ENCODE measurements around the gene PI4KA. TPM values are rescaled to one million over a fixed set of nuclear protein-coding genes. Genes with fewer than 3 reads are reported as not detected.
A peak's percentile ranks its signal among the peaks of the same experiment; 100 is the strongest.
"Not testable (repeated sequence)": the region's sequence is repeated elsewhere in the genome, so short reads cannot be mapped to it uniquely, and the experiment has no call there.

The PI4KA gene
- total RNA-seq, 1 experiment from 2014 or later, result 65.8 TPM

GRCh38 chr22:20697481-20698113 is 161.0 kb downstream of the PI4KA start:
- H3K27me3 ChIP-seq (ENCODE audit: insufficient read depth, low read length); H4K20me1 ChIP-seq (ENCODE audit: control insufficient read depth, insufficient read depth, insufficient read length); H3K18ac ChIP-seq (ENCODE audit: insufficient read length, low read depth, low read length); H2BK15ac ChIP-seq (ENCODE audit: low read depth, low read length); H3K27ac Mint-ChIP-seq; H2BK5ac ChIP-seq (ENCODE audit: insufficient read length, low read length); H3K23me2 ChIP-seq (ENCODE audit: insufficient read length, low read depth, low read length, poor library complexity, severe bottlenecking); H4K5ac ChIP-seq (ENCODE audit: insufficient read length, low read depth, low read length); H2BK120ac ChIP-seq (ENCODE audit: low read depth, low read length, poor library complexity, severe bottlenecking); H3K9me3 ChIP-seq (ENCODE audit: control insufficient read depth, low read depth, low read length); H4K8ac ChIP-seq (replicated peaks; ENCODE audit: insufficient read length, low read depth, low read length); H3K14ac ChIP-seq (ENCODE audit: insufficient read depth, low read length); H3K9me3 Mint-ChIP-seq; H3K4me1 ChIP-seq (ENCODE audit: insufficient read depth, low read length); H3T11ph ChIP-seq (ENCODE audit: low read length); H2AK5ac ChIP-seq (ENCODE audit: insufficient read length, low read length); H4K91ac ChIP-seq (ENCODE audit: insufficient read length, low read depth, low read length); H3K23ac ChIP-seq (ENCODE audit: insufficient read length, low read depth, low read length); H3K56ac ChIP-seq (ENCODE audit: insufficient read length, low read depth, low read length); H2BK20ac ChIP-seq (ENCODE audit: low read depth, low read length, poor library complexity, severe bottlenecking); H3K27ac ChIP-seq (ENCODE audit: insufficient read length, low read depth, low read length); H2BK12ac ChIP-seq (ENCODE audit: insufficient read length, low read depth, low read length); H3K4me2 ChIP-seq (ENCODE audit: insufficient read depth, insufficient read length, low read length); H2AFZ ChIP-seq (ENCODE audit: low read length); H3K79me2 ChIP-seq (ENCODE audit: insufficient read depth, low read length); H3K36me3 Mint-ChIP-seq (ENCODE audit: insufficient read depth in 1 of 3, low read depth in 3 of 3); H3K4me3 Mint-ChIP-seq; H3K4ac ChIP-seq (ENCODE audit: low read depth, low read length); H3K9ac ChIP-seq (ENCODE audit: extremely low read depth, insufficient read length, low read length); H3K79me1 ChIP-seq (ENCODE audit: insufficient read depth, low read depth, low read length, poor library complexity, severe bottlenecking); H3K27me3 Mint-ChIP-seq (ENCODE audit: low read depth): not testable (repeated sequence)
- WGBS (ENCODE audit: extremely low coverage, insufficient read length, low lambda C conversion rate), result no CpG with 5 or more reads among the region's 17 CpGs
- peak; percentile 89 for DNase-seq
- H3K4me1 Mint-ChIP-seq, result peaks cover 7 to 12% of the 10 kb centered on the region in 2 experiments
- peak; percentile 86 for TF ChIP-seq CTCF (conservative IDR thresholded peaks at IDR 0.05)

- H3K36me3 Mint-ChIP-seq (ENCODE audit: insufficient read depth in 1 of 3, low read depth in 3 of 3); H3K4ac ChIP-seq (ENCODE audit: low read depth, low read length); H3K4me1 ChIP-seq (ENCODE audit: insufficient read depth, low read length); H3K9me3 ChIP-seq (ENCODE audit: control insufficient read depth, low read depth, low read length); H3T11ph ChIP-seq (ENCODE audit: low read length); H2BK20ac ChIP-seq (ENCODE audit: low read depth, low read length, poor library complexity, severe bottlenecking); H3K4me2 ChIP-seq (ENCODE audit: insufficient read depth, insufficient read length, low read length); H2BK5ac ChIP-seq (ENCODE audit: insufficient read length, low read length); H3K18ac ChIP-seq (ENCODE audit: insufficient read length, low read depth, low read length); H3K79me2 ChIP-seq (ENCODE audit: insufficient read depth, low read length); H2BK15ac ChIP-seq (ENCODE audit: low read depth, low read length); H2BK120ac ChIP-seq (ENCODE audit: low read depth, low read length, poor library complexity, severe bottlenecking); H3K9ac ChIP-seq (ENCODE audit: extremely low read depth, insufficient read length, low read length); H3K4me3 Mint-ChIP-seq; H2BK12ac ChIP-seq (ENCODE audit: insufficient read length, low read depth, low read length); H3K4me1 Mint-ChIP-seq; H4K5ac ChIP-seq (ENCODE audit: insufficient read length, low read depth, low read length); H3K27ac ChIP-seq (ENCODE audit: insufficient read length, low read depth, low read length); H3K14ac ChIP-seq (ENCODE audit: insufficient read depth, low read length); H4K20me1 ChIP-seq (ENCODE audit: control insufficient read depth, insufficient read depth, insufficient read length); H3K9me3 Mint-ChIP-seq; H2AFZ ChIP-seq (ENCODE audit: low read length); H4K91ac ChIP-seq (ENCODE audit: insufficient read length, low read depth, low read length); H3K56ac ChIP-seq (ENCODE audit: insufficient read length, low read depth, low read length); H3K27me3 Mint-ChIP-seq (ENCODE audit: low read depth); H4K8ac ChIP-seq (replicated peaks; ENCODE audit: insufficient read length, low read depth, low read length); H3K27ac Mint-ChIP-seq; H3K23ac ChIP-seq (ENCODE audit: insufficient read length, low read depth, low read length); H3K27me3 ChIP-seq (ENCODE audit: insufficient read depth, low read length); H3K23me2 ChIP-seq (ENCODE audit: insufficient read length, low read depth, low read length, poor library complexity, severe bottlenecking); H2AK5ac ChIP-seq (ENCODE audit: insufficient read length, low read length); H3K79me1 ChIP-seq (ENCODE audit: insufficient read depth, low read depth, low read length, poor library complexity, severe bottlenecking); DNase-seq: not testable (repeated sequence)
- no CpG with 5 or more reads among the region's 4 CpGs for WGBS (ENCODE audit: extremely low coverage, insufficient read length, low lambda C conversion rate)
Measured at GRCh38 chr22:20696056-20696455, 162.6 kb downstream of the PI4KA start.
